ENCODE measurements around the gene GPR45.

The GPR45 gene

GRCh38 chr2:105254531-105255210 is 13.1 kb downstream of the GPR45 start:
- no peak for DNase-seq (ENCODE audit: low read depth)

GRCh38 chr2:105255979-105256378 is 14.4 kb downstream of the GPR45 start:
- DNase-seq (ENCODE audit: low read depth): no peak

GRCh38 chr2:105256431-105257047 is 15.0 kb downstream of the GPR45 start:
- DNase-seq (ENCODE audit: low read depth): no peak

DNA sequence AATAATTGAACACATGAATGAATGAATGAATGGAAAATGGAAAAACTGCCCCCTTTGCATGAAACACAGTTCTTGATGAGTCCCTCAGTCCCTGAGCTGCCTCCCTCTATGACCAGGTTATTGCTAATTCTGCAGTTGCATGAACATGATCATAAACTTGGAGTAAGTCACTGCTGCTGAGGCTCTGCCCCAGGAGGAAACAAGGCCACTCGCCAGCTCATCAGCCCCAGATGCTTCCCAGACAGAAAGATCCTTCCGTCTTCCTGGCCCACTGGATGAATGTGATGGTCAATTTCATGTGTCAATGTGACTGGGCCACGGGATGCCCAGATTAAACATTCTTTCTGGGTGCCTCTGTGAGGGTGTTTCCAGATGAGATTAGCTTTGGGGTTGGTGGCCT is 16.4 kb downstream of the GPR45 start:
- DNase-seq (ENCODE audit: low read depth): no peak

DNA sequence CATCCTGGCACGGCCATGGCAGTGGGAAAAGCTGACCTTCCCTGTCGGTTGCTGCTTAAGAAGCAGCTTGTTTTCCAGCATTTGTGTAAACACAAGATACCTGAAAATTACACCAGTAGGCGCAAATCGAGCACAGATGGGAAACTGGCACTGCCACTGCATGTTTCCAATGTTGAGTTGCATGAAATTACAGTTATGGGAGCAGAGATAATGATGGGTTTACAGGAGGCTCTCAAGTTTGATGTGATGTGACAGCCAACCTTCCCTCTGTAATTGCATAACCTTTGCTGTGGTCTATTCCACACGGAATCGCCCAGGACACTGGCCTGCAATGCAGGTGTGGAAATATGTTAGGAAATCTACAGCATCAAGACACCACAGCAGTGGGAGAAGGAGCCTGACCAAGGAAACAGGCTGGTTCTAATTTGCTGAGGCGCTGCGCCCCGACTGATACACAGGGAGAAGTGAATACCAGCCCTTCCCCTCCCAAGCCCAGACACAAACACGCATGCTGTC is 17.4 kb downstream of the GPR45 start:
- no peak for DNase-seq (ENCODE audit: low read depth)

DNA sequence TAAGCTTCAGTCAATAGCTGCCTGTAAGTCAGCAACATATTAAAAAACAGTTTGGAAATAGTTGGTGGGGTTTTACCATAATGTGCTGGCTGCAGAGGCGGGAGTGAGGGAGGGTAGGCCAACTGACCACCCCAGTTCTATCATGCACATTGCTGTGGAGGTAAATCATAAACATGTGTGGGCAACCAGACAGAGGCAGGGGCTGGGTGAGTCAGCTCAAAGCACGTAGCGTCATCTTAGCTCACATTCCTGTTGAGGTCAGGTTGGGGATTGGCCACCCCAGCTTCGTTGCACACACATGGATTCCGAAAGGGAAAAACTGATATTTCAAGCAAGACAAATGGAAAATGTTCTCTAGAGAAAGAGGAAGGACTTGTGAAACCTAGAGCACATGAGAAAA is 19.5 kb downstream of the GPR45 start:
- DNase-seq (ENCODE audit: low read depth): no peak

DNA sequence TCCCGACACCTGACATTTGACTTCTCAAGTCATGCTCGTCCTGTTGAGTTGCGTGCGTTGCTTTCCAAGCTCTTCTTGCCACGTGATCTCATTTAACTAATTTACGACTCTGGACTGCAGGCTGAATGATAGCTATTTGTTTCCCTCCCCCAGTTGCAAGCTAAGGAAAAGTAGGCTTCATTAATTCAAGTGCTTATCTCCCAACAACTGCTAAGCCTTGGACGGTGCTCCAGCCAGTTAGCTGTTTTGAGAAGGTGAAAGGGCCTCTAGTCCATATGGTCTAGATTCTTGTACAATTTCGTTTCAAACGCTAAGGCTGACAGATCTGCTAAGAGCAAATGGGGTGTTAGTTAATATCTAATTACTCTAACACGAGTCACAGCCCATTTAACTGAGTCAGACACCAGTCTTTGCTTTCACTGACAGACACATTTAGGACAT is 21.1 kb downstream of the GPR45 start:
- no peak for DNase-seq (ENCODE audit: low read depth)

DNA sequence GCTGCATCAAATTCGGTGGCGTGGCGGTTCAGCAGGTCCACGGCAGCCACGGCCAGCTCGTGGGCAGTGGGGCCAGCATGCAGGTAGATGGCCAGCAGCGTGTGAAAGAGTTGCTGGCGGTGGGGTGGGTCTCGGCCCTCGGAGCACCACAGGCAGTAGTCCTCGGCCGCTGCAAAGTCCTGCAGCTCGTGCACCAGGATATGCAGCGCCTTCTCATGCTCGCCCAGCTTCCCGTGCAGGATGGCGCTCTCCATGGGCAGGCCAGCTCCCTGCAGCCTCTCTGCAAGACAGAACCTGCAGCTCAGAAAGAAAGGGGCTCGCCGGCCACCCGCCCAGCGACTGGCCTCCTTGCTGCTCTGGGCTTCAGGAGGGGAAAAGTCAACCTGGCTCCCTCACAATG is 27.9 kb downstream of the GPR45 start:
- DNase-seq (ENCODE audit: low read depth): no peak

- DNase-seq (ENCODE audit: low read depth): no peak
Observed at GRCh38 chr2:105271393-105272045, 30.0 kb downstream of the GPR45 start.

DNA sequence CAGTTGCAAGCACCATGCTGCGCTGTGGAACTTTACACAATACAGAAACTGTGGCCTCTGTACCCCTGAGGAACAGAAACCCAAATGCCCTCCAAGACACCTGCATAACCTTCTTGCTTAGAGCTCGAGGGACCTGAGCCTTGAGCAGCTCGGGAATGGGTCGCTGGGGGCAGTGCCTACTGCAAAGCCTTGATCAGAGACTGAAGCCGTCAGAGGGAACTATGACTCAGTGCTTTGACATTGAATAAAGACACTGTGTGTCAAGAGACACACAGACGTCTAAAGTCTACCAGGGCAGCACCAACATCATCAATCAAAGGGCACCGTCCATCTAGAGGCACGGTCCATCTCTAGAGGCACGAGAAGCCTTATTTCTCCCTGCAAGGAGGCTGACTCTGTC is 30.6 kb downstream of the GPR45 start:
- DNase-seq (ENCODE audit: low read depth): no peak

DNA sequence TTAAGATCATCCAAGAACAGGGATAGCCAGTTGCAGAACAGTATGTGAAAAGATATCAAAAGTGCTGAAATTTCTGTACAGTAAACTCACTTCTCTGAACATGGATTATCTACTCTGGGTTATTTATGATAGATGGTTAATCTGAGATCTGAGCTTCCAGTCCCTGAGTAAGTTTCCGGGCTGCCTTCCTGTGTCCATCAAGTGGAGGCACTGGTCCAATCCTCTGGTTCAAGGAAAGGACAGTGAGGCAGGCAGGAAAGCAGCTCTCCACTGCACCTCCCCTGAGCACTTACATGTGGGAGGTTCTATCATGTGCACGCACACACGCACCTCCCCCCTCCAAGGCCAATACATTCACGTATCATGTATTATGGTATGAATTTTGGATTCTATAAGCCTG is 32.5 kb downstream of the GPR45 start:
- no peak for DNase-seq (ENCODE audit: low read depth)

DNA sequence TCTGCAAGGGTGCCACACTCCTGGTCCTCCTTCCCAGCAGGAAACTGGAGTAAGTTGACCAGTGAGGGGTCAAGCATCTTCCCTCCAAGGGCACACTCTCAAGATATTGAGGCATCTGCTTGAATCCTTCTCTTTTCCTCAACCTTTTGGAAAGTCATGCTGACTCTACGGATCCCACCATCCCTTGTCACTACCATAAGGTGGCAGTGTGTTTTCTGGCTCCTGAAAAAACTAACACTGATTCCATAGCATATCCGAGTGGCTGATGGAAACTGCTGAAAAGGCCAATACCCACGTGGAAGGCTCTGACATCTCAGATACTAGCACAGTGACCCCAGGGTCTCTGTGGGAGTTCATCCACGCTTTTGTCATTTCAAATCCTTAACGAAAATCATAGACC is 37.1 kb downstream of the GPR45 start:
- no peak for DNase-seq (ENCODE audit: low read depth)

GRCh38 chr2:105279126-105279525 is 37.6 kb downstream of the GPR45 start:
- no peak for DNase-seq (ENCODE audit: low read depth)

GRCh38 chr2:105280281-105280680 is 38.7 kb downstream of the GPR45 start:
- no peak for DNase-seq (ENCODE audit: low read depth)

DNA sequence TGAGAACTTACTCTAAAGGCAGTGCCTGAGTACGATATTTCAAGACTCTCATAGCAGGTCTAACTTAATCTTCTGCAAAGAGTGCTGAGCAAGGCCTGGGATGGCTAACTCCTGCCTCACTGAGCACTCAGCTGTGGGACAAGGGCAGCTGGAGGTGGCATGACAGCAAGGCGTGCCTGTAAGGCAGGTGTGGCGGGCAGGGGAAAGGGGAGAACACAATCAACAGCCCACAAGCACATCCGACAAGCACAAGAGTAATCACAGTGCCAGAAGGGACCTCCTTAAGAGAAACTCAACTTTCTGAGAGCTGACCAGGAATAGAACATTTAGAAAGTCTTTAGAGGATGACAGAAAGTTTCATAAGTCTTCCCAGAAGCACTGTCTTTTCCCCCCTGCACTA is 42.0 kb downstream of the GPR45 start:
- no peak for DNase-seq (ENCODE audit: low read depth)

DNA sequence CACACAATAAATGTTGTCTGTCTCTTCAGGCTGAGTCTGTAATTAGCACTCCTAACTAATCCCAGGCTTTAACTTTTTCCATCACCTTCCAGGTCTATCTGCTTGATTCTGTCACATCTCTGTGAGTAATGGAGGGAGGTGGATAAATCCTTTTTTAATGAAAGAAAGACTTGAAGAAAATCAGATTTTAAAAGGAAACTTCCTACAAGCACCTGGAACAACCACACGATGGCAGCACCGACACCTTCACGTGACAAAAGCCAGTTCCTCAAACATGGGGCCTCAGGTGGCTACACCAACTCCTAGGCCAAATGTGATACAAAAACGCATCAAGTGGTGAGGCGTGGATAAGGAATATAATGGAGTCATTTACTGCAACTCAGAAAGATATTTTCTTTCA is 46.1 kb downstream of the GPR45 start:
- no peak for DNase-seq (ENCODE audit: low read depth)

GRCh38 chr2:105288133-105288532 is 46.6 kb downstream of the GPR45 start:
- no peak for DNase-seq (ENCODE audit: low read depth)

- no peak for DNase-seq (ENCODE audit: low read depth)
Observed at GRCh38 chr2:105290981-105291660, 49.6 kb downstream of the GPR45 start.

- DNase-seq (ENCODE audit: low read depth): no peak
Observed at GRCh38 chr2:105291981-105292380, 50.4 kb downstream of the GPR45 start.

Data from stimulated activated CD4-positive, alpha-beta T cell treated with anti-CD3 and anti-CD28 coated beads, Interleukin-2, amount 100 ng/mL, for 4 hours (primary cell).